ENCODE data around the gene CGAS.

- TF ChIP-seq CTCF (IDR thresholded peaks at IDR 0.05), result no peak
- no peak for TF ChIP-seq SIN3A (IDR thresholded peaks at IDR 0.05; ENCODE audit: borderline replicate concordance, insufficient read depth, low read depth, low read length)
- TF ChIP-seq POLR2AphosphoS5 (IDR thresholded peaks at IDR 0.05; ENCODE audit: low read depth, low read length), result no peak
- TF ChIP-seq TCF7L2 (IDR thresholded peaks at IDR 0.05; ENCODE audit: low read depth, low read length), result no peak
- TF ChIP-seq REST (IDR thresholded peaks at IDR 0.05; ENCODE audit: insufficient read depth in 1 of 2, low read depth in 2 of 2, low read length in 1 of 2), result no peak
Observed at GRCh38 chr6:73375216-73375615, 76.9 kb downstream of the CGAS start.
